ENCODE results near the gene CSF2. TPM values are rescaled to one million over a fixed set of nuclear protein-coding genes. Genes with fewer than 3 reads are reported as not detected.

Gene CSF2
- total RNA-seq, 1 donor from 2014 or later: not detected

DNA sequence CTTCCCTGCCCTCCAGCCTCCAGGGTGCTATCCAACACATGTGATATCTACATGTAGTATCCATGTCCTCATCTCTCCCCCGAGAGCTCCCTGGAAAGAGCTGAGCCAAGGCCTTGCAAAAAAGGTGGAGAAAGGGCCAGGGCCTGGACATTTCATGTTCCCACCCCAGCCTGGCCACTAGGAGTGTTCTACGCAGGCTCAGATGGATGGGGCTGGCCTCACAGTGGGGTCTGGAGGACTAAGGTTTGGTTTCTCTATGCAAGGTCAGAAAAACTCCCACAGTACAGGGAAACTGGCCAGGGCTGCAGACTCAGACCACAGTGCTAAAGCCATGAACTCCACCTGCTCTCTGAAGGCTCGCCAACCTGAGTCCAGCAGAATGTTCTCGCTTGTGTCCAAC is 1.5 kb upstream of the CSF2 start:
- H3K36me3 Mint-ChIP-seq: no peaks in the 10 kb centered on the region
- no peak overlapping the region for H3K4me3 Mint-ChIP-seq
- no peaks in the 10 kb centered on the region for H3K27me3 Mint-ChIP-seq
- TF ChIP-seq, protein P1, sequence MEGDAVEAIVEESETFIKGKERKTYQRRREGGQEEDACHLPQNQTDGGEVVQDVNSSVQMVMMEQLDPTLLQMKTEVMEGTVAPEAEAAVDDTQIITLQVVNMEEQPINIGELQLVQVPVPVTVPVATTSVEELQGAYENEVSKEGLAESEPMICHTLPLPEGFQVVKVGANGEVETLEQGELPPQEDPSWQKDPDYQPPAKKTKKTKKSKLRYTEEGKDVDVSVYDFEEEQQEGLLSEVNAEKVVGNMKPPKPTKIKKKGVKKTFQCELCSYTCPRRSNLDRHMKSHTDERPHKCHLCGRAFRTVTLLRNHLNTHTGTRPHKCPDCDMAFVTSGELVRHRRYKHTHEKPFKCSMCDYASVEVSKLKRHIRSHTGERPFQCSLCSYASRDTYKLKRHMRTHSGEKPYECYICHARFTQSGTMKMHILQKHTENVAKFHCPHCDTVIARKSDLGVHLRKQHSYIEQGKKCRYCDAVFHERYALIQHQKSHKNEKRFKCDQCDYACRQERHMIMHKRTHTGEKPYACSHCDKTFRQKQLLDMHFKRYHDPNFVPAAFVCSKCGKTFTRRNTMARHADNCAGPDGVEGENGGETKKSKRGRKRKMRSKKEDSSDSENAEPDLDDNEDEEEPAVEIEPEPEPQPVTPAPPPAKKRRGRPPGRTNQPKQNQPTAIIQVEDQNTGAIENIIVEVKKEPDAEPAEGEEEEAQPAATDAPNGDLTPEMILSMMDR (conservative IDR thresholded peaks at IDR 0.05): no peak
- H3K4me1 Mint-ChIP-seq (ENCODE audit: unreplicated experiment): peaks cover 4% of the 10 kb centered on the region
- no peak overlapping the region for H3K27ac Mint-ChIP-seq
- no peaks in the 10 kb centered on the region for H3K9me3 Mint-ChIP-seq
- no peak for DNase-seq (ENCODE audit: extremely low spot score, unreplicated experiment)

DNA sequence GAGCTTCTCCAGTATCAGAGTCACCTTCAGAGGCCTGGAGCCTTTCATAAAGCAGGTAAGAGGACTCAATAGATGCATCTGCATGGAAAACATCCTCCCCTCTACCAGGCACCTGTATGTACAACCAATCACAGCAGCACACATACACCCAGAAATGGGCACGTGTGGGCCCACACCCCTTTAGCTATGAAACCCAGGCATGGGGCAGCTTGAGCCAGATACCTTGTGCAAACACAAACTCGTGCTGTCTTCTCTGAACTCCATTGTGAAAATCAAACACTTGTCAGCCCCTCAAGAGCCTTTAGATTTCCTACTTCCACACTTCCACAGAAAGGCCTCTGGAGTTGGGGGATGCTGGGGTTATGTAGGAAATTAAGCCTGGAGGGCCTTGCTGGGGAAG is 1.1 kb upstream of the CSF2 start:
- DNase-seq (ENCODE audit: extremely low spot score, unreplicated experiment): no peak
- no peak overlapping the region for H3K27ac Mint-ChIP-seq
- no peaks in the 10 kb centered on the region for H3K27me3 Mint-ChIP-seq
- no peak overlapping the region for H3K4me3 Mint-ChIP-seq
- H3K4me1 Mint-ChIP-seq (ENCODE audit: unreplicated experiment): peaks cover 4% of the 10 kb centered on the region
- no peaks in the 10 kb centered on the region for H3K9me3 Mint-ChIP-seq
- TF ChIP-seq, protein P1 (conservative IDR thresholded peaks at IDR 0.05): no peak
- H3K36me3 Mint-ChIP-seq: no peaks in the 10 kb centered on the region

DNA sequence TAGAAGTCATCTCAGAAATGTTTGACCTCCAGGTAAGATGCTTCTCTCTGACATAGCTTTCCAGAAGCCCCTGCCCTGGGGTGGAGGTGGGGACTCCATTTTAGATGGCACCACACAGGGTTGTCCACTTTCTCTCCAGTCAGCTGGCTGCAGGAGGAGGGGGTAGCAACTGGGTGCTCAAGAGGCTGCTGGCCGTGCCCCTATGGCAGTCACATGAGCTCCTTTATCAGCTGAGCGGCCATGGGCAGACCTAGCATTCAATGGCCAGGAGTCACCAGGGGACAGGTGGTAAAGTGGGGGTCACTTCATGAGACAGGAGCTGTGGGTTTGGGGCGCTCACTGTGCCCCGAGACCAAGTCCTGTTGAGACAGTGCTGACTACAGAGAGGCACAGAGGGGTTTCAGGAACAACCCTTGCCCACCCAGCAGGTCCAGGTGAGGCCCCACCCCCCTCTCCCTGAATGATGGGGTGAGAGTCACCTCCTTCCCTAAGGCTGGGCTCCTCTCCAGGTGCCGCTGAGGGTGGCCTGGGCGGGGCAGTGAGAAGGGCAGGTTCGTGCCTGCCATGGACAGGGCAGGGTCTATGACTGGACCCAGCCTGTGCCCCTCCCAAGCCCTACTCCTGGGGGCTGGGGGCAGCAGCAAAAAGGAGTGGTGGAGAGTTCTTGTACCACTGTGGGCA is 642 bp downstream of the CSF2 start:
- TF ChIP-seq, protein P1 (conservative IDR thresholded peaks at IDR 0.05): no peak
- Mint-ChIP-seq H3K27me3 (no peaks in the 10 kb centered on the region), H3K9me3 (no peaks in the 10 kb centered on the region), H3K36me3 (no peaks in the 10 kb centered on the region), H3K27ac (no peak overlapping the region), H3K4me1 (ENCODE audit: unreplicated experiment) (peaks cover 4% of the 10 kb centered on the region), H3K4me3 (no peak overlapping the region)
- no peak for DNase-seq (ENCODE audit: extremely low spot score, unreplicated experiment)

DNA sequence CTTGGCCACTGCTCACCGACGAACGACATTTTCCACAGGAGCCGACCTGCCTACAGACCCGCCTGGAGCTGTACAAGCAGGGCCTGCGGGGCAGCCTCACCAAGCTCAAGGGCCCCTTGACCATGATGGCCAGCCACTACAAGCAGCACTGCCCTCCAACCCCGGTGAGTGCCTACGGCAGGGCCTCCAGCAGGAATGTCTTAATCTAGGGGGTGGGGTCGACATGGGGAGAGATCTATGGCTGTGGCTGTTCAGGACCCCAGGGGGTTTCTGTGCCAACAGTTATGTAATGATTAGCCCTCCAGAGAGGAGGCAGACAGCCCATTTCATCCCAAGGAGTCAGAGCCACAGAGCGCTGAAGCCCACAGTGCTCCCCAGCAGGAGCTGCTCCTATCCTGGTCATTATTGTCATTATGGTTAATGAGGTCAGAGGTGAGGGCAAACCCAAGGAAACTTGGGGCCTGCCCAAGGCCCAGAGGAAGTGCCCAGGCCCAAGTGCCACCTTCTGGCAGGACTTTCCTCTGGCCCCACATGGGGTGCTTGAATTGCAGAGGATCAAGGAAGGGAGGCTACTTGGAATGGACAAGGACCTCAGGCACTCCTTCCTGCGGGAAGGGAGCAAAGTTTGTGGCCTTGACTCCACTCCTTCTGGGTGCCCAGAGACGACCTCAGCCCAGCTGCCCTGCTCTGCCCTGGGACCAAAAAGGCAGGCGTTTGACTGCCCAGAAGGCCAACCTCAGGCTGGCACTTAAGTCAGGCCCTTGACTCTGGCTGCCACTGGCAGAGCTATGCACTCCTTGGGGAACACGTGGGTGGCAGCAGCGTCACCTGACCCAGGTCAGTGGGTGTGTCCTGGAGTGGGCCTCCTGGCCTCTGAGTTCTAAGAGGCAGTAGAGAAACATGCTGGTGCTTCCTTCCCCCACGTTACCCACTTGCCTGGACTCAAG is 1.5 kb downstream of the CSF2 start:
- Mint-ChIP-seq H3K36me3 (no peaks in the 10 kb centered on the region), H3K27ac (no peak overlapping the region), H3K4me3 (no peak overlapping the region), H3K9me3 (no peaks in the 10 kb centered on the region), H3K4me1 (ENCODE audit: unreplicated experiment) (peaks cover 4% of the 10 kb centered on the region), H3K27me3 (no peaks in the 10 kb centered on the region)
- TF ChIP-seq, protein P1 (conservative IDR thresholded peaks at IDR 0.05): no peak
- no peak for DNase-seq (ENCODE audit: extremely low spot score, unreplicated experiment)

DNA sequence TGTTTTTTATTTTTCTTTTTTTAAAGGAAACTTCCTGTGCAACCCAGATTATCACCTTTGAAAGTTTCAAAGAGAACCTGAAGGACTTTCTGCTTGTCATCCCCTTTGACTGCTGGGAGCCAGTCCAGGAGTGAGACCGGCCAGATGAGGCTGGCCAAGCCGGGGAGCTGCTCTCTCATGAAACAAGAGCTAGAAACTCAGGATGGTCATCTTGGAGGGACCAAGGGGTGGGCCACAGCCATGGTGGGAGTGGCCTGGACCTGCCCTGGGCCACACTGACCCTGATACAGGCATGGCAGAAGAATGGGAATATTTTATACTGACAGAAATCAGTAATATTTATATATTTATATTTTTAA is 2.1 kb downstream of the CSF2 start:
- no peaks in the 10 kb centered on the region for H3K36me3 Mint-ChIP-seq
- H3K27me3 Mint-ChIP-seq: no peaks in the 10 kb centered on the region
- H3K9me3 Mint-ChIP-seq: no peaks in the 10 kb centered on the region
- no peak overlapping the region for H3K4me3 Mint-ChIP-seq
- H3K27ac Mint-ChIP-seq: no peak overlapping the region
- TF ChIP-seq, protein P1 (conservative IDR thresholded peaks at IDR 0.05): no peak
- no peak for DNase-seq (ENCODE audit: extremely low spot score, unreplicated experiment)
- H3K4me1 Mint-ChIP-seq (ENCODE audit: unreplicated experiment): peaks cover 4% of the 10 kb centered on the region
